ENCODE data around the gene MUC6.

The MUC6 gene

DNA sequence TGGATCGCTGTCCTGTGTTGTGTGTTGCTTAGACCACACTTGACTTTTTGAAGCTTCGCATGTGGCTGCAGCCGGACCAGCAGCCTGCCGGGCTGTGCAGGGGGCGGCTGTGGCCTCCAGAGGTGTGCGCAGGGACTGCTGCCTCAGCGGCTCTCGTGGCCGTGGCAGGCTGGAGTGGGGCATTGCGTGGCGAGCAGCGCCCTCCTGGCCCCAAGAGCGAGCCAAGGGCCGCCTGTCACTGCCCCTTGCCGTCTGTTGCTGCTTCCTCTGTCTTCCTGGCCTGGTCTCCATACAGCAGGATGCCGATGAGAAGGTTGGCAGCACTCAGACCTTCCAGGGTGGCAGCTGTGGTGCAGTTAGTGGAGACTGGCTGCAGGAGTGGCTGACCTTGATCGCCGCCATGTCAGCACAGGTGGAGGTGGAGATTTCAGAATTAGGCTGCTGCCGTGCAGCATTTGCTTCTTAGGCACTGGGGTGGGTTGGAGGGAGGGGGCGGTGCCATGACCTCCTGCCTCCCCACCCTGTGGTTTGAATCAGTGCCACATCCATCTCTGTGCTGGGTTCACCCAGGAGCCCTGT is 34.0 kb downstream of the MUC6 start:
- DNase-seq = no peak

DNA sequence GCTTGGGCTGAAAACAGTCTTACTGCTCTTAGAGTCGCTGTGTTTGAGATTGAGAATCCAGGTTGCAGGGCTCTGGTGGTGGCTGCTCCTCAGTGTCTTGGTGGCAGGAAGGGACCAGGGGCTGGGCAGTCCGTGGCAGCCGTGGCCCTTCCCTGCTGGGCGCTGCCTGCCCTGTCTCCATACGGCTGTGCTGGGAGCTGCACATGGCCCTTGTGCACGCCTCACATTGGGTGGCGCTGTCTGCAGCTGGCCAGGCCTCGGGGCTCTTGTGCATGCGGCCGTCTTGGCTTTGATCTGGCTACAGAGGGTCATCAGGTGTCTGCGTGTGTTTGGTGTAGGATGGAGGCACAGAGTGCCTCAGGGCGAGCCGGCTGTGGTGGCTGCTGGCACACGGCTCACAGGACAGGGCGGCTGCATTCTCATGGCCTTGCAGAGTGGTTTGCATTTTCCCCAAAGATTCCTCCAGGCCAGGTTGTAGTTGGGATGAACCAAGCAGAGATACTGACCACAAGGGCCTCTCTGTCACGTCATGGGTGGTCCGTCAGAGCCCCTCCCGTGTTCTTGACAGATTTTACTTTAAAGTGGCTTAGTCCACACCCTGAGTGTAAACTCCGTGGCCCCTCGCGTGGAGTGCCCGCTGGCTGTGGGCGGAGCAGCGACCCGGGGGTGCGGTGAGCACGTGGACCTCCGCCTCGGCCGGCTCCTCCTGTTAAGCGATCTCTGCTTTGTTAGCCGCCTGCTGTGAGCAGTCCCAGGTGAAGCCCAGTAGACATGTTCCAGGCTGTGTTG is 34.7 kb downstream of the MUC6 start:
- DNase-seq = no peak

DNA sequence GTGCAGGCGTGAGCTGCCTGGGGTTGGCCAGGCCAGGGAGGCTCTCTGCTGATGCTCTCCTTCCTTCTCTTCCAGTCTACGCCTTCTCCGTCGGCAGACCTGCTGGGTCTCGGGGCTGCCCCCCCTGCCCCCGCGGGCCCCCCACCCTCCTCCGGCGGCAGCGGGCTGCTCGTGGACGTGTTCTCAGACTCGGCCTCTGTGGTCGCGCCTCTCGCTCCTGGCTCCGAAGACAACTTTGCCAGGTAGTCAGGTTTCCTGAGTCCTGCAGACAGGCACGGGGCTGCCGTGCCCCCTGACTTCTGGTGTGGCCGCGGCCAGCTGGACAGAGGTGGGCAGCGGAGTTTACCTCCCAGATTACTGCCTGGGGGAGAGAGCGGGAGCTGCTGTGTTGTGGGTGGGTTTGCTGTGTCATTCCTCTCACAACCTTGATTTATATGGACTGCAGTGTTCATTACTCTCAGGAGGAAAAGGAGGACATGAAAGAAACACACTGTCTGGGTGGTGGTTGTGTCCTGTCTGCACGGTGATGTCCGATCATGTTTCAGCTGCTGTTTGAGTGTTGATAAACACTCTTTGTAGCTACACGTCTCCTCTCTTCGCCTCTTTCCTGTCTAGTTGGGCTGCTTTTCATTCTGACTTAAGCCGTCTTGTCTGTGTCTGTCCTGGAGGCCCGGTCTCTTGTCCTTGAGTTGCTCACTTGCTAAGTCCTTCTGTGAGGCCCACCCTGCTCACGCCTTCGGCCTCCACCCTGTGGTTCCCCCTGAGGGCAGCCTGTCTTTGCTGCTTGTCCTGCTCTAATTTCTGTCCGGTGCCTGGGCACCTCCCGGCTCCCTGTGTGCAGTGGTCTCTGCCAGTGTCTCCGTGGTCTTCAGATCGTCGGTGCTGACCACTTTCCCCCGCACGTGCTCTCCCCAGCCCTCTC is 35.9 kb downstream of the MUC6 start:
- no peak for DNase-seq

DNA sequence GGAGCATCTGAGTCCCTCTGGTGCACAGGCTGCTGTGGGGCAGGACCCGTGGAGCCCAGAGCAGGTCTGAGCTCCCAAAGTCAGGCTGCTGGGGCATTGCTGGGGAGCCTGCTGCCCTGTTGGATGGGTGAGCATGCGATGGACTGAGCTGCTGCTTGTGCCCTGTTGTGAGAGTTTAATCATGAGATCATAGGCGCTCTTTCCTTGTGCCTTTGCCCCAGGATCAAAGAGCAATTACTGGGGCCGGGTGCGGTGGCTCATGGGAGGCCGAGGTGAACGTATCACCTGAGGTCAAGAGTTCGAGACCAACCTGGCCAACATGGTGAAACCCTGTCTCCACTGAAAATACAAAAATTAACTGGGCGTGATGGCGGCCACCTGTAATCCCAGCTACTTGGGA is 37.5 kb downstream of the MUC6 start:
- no peak for DNase-seq

DNA sequence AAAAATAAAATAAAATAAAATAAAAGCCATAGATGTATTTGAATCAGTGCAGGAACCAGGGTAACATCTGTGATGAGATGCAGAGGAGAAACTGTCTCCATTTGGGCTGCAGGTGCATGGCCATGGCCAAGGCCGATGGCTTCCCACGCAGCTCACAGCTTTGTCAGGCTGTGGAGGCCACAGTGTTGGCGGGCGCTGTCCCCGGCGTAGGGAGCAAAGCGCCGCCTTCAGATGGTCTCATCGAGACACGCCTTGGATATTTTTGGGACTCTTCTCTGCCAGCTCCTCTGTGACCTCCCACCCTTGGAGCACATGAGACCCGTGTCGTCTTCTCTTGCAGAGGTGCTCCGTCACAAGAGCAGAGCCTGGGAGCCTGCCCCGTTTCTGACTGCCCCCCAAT is 38.6 kb downstream of the MUC6 start:
- DNase-seq = no peak

DNA sequence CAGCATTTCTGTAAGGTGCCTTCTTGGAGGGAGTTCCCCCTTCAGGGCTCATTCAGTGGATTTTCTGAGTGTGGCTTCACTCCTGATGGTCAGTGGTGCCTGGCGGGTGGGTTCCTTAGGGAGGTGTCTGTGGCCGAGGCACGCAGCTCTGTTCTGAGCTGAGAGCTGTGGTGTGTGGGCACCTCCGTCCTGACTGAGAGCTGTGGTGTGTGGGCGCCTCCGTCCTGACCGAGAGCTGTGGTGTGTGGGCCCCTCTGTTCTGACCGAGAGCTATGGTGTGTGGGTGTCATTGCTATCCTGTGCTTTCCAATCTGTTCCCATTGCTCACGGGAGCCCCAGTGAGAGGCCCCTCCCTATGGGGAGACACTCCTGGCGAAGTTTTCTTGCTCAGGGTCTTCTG is 39.8 kb downstream of the MUC6 start:
- DNase-seq = no peak

DNA sequence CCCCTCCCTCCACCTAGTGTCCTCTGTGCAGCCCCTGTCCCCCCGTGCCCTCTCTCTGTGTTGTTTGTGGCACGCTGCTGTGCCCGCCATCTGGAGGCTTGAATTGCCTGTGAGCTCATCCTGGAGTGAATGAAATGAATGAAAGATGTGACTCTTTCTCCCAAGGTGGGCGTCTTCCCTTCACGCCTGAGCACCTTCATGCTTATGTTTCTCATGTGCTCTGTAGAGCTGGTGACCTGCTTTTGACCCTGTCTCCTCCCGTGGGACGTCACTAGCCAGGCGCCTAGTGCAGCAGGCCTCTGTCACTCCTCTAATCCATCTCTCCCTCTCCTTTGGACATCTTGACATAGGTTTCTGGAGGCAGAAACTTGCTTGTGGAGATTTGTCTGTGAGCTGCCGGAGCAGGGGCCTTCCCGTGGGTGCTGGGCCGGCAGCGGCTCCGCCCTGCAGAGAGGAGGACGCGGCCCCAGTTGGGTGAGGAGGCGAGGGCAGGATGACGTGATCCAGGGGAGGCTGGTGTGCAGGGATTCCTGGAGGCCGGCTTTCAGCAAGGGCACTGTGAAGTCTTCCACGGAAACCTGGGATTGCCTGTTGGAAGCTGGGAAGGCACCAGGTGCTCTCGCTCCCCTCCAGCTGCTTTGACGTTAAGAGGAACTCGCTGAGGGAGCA is 40.6 kb downstream of the MUC6 start:
- DNase-seq = no peak

DNA sequence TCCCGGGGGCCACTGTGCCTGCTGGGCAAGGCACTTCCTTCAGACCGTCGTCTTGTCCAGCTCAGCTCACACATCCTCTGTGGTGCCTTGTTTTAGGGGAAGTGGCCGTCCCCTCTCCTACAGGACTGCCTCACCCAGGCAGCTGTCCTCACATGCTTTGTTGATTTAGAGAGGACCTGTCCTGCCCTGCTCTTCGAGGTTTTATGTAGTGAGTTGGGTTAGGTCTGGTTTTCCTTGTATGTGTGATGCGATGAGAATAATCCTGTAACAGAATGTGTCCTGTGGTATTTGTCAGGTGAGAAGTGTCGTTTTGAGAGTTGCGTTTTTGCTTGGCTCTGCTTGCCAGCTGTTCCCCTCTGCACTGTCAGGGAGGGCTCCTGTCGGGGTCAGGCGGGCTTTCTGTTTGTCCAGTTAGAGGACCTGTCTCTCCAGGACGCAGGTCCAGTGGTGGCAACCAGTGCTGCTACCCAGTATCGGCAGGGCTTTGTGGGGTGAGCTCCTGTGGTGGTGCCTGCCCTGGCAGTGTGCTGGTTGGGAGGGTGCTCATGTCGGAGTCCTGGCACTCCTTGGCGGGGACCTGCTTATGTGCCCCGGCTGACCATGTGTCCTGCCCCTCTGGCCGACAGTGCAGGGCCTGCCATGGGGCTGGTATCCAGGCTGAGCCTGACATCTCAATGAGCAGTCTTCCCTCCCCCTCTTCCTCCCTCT is 41.3 kb downstream of the MUC6 start:
- no peak for DNase-seq

DNA sequence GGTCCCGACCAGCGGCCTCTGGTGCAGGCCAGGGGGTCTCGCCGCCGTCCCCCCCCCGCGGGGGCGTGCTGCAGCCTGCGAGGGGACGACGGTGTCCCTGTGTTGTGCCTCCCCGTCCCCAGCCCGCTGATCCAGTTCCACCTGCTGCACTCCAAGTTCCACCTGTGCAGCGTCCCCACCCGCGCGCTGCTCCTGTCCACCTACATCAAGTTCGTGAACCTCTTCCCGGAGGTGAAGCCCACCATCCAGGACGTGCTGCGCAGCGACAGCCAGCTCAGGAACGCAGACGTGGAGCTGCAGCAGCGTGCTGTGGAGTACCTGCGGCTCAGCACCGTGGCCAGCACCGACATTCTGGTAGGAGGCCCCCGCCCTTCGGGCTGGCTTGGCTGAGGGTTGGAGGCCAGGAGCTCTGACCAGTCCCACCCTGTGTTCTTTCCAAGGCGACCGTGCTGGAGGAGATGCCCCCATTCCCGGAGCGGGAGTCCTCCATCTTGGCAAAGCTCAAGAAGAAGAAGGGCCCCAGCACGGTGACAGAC is 42.8 kb downstream of the MUC6 start:
- no peak for DNase-seq

DNA sequence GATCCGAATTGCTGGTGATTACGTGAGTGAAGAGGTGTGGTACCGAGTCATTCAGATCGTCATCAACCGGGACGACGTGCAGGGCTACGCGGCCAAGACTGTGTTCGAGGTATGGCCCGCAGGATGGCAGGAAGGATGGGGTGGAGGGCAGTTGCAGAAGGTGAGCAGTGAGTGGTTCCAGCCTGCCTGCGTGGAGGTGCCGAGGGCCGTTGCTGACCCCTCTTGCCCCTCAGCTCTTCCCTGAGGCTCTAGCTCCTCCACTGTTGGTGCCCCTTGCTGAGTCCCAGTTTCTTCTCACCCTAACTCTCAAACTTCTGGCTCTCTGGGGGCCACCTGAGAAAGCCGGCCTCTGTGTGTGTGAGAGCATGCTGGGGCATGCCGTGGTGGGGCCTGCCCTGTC is 43.9 kb downstream of the MUC6 start:
- no peak for DNase-seq

DNA sequence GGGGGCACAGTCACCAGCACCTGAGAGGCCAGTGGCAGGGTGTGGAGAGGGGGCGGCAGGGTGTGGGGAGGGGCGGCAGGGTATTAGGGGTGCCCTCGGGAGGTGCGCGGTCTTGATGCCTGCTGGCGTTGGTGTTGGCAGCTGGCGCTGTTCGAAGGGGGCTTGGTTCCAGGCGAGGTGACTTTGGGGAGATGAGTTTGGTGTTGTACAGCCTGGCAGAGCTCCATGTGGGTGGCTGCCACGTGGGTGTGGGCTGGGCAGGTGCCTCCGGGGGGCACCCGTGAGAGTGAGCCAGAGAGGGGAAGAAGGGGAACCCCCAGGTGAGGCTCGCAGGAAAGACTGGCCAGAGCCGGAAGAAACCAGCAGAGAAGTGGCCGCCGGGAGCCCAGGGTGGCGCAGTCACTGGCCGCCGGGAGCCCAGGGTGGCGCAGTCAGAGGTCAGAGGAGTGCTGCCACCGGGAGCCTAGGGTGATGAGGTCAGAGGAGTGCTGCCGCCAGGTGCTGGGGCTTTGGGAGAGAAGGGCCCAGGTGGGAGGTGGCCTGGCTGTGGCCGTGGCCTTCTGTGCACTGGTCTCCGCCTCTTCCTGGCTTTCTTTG is 44.7 kb downstream of the MUC6 start:
- no peak for DNase-seq

DNA sequence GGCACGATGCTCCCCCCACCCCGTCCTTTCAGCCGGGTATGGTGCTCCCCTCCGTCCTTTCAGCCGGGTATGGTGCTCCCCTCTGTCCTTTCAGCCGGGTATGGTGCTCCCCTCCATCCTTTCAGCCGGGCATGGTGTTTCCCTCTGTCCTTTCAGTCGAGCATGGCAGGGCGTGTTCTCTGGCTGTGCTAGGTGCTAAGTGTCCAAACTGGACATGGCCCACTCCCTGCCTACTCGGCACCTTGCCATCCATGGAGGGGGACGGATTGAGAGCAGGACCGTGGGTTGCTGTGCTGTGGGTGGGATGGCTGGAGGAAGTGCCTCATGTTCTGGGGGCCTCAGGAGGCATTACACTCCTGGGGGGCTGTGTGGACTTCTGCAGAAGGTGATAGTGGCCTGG is 45.5 kb downstream of the MUC6 start:
- no peak for DNase-seq

DNA sequence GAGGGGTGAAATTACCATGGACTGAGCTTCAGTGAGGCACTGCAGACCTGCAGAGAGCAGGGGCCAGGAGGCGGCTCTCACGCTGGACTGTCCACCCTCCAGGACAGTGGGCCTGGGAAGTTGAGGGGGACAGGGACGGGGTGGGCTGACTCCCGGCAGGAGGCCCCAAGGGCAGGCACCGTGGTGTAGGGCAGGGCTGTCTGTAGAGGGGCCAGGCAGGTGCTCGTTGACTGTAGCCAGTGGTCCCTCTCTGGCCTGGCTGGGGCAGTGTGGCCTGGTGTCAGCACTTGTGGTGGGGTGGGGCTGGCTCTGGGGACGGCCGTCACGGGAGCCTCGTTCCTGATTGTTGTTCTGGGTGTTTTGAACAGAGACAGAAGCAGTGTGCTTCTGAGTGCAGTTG is 46.4 kb downstream of the MUC6 start:
- no peak for DNase-seq

DNA sequence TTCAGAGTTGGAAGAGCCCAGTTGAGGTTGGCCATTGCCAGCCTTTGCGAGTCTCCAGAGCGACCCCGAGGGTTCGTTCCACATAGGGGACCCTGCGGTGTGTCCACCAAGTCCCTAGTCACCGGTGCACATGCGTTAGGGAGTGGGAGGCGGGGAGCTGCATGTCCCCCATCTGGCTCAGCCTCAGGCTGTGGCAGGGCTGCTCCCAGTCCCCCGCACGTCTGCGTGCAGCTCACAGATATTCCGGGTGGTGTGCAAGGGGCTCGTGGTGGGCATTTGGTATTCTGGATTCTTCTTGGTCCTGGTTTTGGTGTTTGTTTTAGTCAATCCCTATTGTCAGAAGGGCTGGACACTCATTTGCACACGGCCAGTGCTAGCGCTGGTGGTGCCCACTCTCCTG is 48.8 kb downstream of the MUC6 start:
- DNase-seq = no peak

DNA sequence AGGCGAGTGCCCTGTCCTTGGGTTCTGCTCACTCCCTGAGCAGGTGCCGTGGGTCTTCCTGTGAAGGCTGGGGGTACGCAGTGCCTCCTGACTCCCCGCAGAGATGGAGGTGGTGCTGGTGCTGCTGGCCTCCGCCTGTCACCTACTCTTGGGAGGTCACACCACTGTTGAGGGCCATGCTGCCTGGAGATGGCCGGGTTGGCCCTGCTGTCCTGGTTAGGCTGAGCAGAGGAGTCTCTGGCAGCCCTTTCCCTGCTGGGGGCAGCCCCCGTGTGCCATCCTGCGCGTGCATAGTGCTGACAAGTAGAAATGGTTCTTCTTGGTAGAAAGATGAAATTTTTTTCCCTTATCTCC is 49.6 kb downstream of the MUC6 start:
- no peak for DNase-seq

DNA sequence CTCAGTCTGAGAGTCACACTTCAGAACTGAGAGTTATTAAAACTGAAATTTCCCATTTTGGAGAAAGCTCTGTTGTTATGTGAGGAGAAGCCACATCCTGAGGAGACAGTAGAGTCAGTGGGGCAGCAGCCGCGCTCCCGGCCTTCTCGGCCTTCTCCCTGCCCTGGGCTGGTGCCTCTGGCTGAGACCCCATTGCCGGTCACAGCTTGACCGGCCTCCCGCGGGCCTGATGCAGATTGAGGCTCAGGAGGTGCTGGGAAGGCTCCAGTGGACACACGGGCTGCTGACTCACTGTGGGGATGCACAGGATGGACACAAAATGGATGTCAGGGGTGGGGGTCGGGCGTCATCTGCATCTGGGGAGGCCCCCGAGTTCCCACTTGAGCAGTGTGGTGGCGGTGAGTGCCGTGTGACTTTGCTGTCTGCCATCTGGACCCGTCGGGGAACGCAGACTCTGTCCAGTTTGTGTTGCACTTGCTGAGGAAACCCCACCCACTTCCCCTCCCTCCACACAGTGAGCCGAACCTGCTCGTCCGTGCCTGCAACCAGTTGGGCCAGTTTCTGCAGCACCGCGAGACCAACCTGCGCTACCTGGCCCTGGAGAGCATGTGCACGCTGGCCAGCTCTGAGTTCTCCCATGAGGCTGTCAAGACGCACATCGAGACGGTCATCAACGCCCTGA is 50.1 kb downstream of the MUC6 start:
- DNase-seq = no peak

DNA sequence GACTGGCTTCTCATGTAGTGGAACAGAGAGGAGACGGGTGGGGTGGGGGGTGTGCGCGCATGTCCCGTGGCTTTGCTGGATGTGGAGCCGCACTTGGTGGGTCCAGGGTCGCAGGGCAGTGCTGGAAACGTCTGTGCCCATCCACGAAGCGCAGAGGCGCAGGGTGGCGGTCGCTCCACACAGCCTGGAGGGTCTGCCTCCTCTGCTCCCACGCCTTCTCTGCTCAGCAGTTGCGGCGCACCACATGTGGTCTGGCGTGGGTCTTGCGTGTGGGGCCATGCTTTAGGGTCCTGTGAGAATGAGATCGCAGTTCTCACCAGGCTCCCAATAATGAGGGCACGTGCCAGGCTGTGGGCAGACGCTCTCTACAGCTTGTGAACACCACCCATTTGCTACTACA is 50.7 kb downstream of the MUC6 start:
- no peak for DNase-seq

DNA sequence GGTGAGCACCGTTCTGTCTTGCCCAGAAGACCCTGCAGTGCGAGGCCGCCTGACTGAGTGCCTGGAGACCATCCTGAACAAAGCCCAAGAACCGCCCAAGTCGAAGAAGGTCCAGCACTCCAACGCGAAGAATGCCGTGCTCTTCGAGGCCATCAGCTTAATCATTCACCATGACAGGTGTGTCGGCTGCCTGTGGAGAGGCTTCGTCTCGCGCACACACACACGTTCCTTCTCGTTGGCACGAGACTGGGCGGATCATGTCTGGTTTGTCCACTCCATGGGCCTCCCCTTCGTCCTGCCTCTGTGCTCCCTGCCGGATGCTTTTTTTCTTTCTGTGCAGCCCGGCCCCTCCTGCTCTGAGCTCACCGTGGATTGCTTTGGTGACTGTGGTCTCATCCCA is 51.1 kb downstream of the MUC6 start:
- no peak for DNase-seq

DNA sequence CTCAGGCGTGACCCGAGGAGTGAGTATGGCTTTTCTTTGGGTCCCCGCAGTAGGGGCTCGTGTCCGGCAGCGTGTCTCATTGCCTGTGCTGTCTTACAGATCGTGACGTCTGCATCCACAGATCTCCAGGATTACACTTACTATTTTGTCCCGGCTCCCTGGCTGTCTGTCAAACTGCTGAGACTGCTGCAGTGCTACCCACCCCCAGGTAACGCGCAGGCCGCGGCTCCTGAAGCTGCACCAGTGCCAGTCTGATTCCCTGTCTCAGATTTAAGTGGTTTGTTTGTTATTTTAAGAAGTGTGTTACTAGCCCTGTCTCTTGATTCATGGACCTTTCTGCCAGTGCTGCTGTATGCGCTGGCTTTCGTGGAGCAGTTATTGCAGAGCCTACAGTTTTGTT is 52.0 kb downstream of the MUC6 start:
- DNase-seq = no peak

DNA sequence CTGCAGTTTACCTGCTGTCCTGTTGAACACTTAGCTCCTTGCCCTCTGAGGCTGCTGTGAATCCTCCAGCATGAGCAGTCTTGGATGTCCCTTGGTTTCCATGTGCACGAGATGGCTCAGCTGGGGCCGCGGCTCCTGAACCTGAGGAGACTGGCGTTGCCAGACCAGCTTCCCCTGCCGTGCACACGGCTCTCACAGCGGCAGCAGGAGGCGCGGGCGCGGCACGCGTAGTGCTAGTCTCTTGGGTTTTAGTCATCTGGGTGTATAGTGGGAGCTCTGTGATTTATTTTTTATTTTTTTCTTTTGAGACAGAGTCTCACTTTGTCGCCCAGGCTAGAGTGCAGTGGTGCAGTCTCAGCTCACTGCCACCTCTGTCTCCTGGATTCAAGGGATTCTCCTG is 54.8 kb downstream of the MUC6 start:
- DNase-seq = no peak
